Endothelial cell (in vitro differentiated cells): ENCODE results near the gene AP3S2. TPM values are rescaled to one million over a fixed set of nuclear protein-coding genes. Genes with fewer than 3 reads are reported as not detected.

Experiments
- DNase-seq: peaks from one replicate; pipeline ENCODE4 v3.0.0; 2021; ENCODE audit warnings: low spot score
- H3K27ac Mint-ChIP-seq: one replicate; pipeline ENCODE4 v1.8.0; 2021; ENCODE audit warnings: mixed read lengths, inconsistent platforms; ENCODE audit not compliant: unreplicated experiment
- H3K27me3 Mint-ChIP-seq: one replicate; pipeline ENCODE4 v1.8.0; 2021; ENCODE audit warnings: mild to moderate bottlenecking, moderate library complexity, mixed read lengths, inconsistent platforms; ENCODE audit not compliant: unreplicated experiment
- H3K36me3 Mint-ChIP-seq: one replicate; pipeline ENCODE4 v1.8.0; 2021; ENCODE audit warnings: mild to moderate bottlenecking, low read depth, mixed read lengths, inconsistent platforms; ENCODE audit not compliant: unreplicated experiment
- H3K4me1 Mint-ChIP-seq: one replicate; pipeline ENCODE4 v1.8.0; 2021; ENCODE audit warnings: mild to moderate bottlenecking, mixed read lengths, inconsistent platforms; ENCODE audit not compliant: unreplicated experiment
- H3K4me3 Mint-ChIP-seq: one replicate; pipeline ENCODE4 v1.8.0; 2021; ENCODE audit warnings: mild to moderate bottlenecking, mixed read lengths, inconsistent platforms; ENCODE audit not compliant: unreplicated experiment
- H3K9me3 Mint-ChIP-seq: one replicate; pipeline ENCODE4 v1.8.0; 2021; ENCODE audit warnings: mixed read lengths, inconsistent platforms; ENCODE audit not compliant: unreplicated experiment
- total RNA-seq: library from RNA; stranded (reverse); fragmentation: NEBNext Ultra II Directional; extraction: Animal tissue kit (Norgen Biotek cat#: 25700); gene quantifications from one replicate; pipeline ENCODE4 v1.2.1, GENCODE V29; 2021; ENCODE audit not compliant: unreplicated experiment
- TF ChIP-seq, protein P1 (sequence below): fragments of 200-600 bp; sonication (generic); IDR thresholded peaks from one replicate; pipeline ENCODE4 v1.5.0; 2021; ENCODE audit warnings: antibody characterized with exemption; ENCODE audit not compliant: unreplicated experiment

Gene AP3S2
- total RNA-seq, 1 donor from 2014 or later = 23.2 TPM

DNA sequence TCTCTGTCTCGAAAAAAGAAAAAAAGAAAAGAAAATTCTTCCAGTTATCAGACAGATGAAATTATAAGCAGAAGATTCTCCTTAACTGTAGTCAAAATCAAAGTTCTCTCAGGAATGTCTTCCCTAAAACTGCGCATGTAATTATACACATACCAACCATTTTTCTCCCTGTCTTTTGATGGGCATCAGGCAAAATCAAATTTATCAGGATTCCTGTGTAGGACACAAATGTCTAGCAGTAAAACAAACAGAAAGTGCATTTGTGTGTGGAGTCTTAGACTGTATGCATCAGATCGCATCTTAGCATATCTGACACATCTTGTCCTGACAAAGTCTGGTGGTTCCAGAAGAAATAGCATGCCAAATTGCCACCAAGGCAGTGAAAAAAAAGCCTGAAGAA lies 22.9 kb upstream of the AP3S2 start:
- TF ChIP-seq, protein P1, sequence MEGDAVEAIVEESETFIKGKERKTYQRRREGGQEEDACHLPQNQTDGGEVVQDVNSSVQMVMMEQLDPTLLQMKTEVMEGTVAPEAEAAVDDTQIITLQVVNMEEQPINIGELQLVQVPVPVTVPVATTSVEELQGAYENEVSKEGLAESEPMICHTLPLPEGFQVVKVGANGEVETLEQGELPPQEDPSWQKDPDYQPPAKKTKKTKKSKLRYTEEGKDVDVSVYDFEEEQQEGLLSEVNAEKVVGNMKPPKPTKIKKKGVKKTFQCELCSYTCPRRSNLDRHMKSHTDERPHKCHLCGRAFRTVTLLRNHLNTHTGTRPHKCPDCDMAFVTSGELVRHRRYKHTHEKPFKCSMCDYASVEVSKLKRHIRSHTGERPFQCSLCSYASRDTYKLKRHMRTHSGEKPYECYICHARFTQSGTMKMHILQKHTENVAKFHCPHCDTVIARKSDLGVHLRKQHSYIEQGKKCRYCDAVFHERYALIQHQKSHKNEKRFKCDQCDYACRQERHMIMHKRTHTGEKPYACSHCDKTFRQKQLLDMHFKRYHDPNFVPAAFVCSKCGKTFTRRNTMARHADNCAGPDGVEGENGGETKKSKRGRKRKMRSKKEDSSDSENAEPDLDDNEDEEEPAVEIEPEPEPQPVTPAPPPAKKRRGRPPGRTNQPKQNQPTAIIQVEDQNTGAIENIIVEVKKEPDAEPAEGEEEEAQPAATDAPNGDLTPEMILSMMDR = no peak
- Mint-ChIP-seq H3K9me3 (no peaks in the 10 kb centered on the region), H3K4me1 (peaks cover 12% of the 10 kb centered on the region), H3K27me3 (no peaks in the 10 kb centered on the region), H3K27ac (no peak overlapping the region), H3K36me3 (no peaks in the 10 kb centered on the region), H3K4me3 (no peak overlapping the region)
- no peak for DNase-seq

DNA sequence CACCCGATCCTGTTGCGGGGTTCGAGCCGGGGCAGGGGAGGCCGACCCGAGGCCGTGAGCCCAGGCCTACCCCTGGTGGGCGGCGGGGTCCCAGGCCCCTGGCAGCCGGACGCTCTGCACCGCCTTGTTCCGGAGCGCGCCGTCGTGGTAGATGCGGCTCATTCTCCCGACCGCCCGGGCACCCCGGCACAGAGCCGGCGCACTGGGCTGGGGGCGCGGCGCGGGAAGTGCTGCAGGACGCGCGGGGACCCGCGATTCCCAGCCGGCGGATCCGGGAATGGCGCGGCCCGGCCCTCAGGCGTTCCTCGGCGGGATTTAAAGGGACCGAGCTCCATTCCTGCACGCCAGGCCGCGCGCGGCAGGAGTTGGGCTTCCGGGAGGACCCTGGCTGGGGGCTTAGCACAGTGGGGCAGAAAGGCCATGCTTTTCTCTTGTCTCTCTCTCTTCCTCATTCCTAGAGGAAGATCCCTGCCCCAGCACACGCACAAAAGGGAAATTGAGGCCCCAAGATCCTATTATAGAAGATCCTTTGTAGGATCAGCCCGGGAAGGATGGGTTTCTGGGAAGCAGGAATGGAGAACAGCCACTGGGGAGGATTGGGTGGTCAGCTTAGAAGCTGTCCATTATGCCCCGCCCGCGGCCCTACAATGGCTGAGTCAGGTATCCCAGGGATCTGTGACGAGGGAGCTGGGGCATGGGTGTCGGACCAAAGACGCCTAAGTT lies 19.0 kb upstream of the AP3S2 start, which contains the start of gene ARPIN:
TSS of gene ARPIN (minus strand) at position 279 of the 723 bp plus-strand sequence. CDS start at position 162, 117 bp downstream.
- H3K36me3 Mint-ChIP-seq = no peaks in the 10 kb centered on the region
- peak; percentile 60 for DNase-seq
- TF ChIP-seq, protein P1 = no peak
- no peaks in the 10 kb centered on the region for H3K27me3 Mint-ChIP-seq
- peaks cover 15% of the 10 kb centered on the region for H3K4me1 Mint-ChIP-seq
- peak within 1 kb of the TSS; percentile 85 for H3K4me3 Mint-ChIP-seq
- H3K9me3 Mint-ChIP-seq = no peaks in the 10 kb centered on the region
- peak within 1 kb of the TSS; percentile 61 for H3K27ac Mint-ChIP-seq

DNA sequence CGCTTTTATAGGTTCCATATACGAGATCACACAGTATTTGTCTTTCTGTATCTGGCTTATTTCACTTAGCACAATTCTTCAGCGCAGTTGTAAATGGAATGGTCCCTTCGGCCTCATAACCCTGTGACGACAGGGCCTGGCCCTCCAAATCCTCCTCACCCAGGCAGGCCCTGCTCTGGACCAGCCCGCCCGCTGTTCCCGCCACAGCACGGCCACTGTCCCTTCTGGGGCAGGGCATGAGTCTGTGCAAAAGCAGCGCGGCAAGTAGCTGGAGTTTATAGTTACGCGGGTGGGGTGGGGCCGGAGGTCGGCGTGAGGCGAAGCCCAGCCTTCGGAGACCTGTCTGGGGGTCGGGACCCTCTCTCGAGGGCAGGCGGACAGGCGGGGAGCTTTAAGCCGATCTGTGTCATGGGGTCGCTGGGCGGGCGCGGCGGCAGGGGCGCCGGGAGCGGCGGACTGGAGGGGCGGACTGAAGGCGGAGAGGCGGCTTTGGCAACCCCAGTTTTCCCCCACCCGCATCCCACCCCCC lies 18.4 kb upstream of the AP3S2 start:
- TF ChIP-seq, protein P1 = no peak
- H3K4me1 Mint-ChIP-seq = peaks cover 15% of the 10 kb centered on the region
- H3K27ac Mint-ChIP-seq = peak overlapping the region; percentile 61
- H3K36me3 Mint-ChIP-seq = no peaks in the 10 kb centered on the region
- DNase-seq = peak; percentile 30
- peak overlapping the region; percentile 85 for H3K4me3 Mint-ChIP-seq
- no peaks in the 10 kb centered on the region for H3K27me3 Mint-ChIP-seq
- no peaks in the 10 kb centered on the region for H3K9me3 Mint-ChIP-seq

DNA sequence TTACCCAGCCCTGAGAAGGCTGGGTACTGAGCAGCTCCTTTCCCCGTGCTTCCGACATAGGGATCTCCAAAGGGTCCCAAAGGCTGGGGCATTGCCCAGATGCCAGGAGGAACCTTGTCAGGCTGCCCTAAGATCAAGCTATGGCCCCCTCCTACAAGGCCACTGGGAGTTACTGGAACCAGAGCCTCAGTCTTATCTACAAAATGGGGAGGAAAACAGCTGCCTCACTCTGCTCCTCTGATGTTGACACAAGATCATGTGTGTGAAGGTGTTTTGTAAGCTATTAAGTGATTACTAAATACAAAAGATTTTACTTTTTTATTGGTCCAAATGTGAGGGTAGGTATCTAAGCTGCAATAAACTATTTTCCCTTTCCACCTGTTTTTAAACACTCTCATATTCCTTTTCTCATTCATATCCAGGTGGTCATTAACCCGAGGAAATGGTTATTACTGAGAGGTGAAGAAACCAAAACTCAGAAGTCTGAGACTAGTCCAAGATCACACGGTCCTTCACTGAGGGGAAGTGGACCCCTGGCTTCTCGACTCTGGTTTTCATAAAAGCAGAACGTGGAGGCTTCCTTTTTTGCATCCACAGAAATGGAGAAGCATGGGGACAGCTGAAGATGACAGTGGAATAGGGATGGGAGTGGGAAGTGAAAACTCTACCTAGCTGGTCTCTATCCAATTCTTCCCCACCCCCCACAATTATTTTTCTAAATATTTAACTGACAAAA lies 17.3 kb upstream of the AP3S2 start:
- H3K27me3 Mint-ChIP-seq = no peaks in the 10 kb centered on the region
- H3K4me3 Mint-ChIP-seq = peak overlapping the region; percentile 70
- DNase-seq = no peak
- H3K4me1 Mint-ChIP-seq = peaks cover 15% of the 10 kb centered on the region
- H3K9me3 Mint-ChIP-seq = no peaks in the 10 kb centered on the region
- peaks cover 6% of the 10 kb centered on the region for H3K36me3 Mint-ChIP-seq
- no peak overlapping the region for H3K27ac Mint-ChIP-seq
- TF ChIP-seq, protein P1 = no peak
